B cell (primary cell): ENCODE measurements around the gene XAF1. TPM values are rescaled to one million over a fixed set of nuclear protein-coding genes. Genes with fewer than 3 reads are reported as not detected.

Experiments
- ATAC-seq: fragments of 200-7000 bp; cut with Tn5 transposase; one replicate; pipeline ENCODE4 v1.10.0; 2021; ENCODE audit warnings: low read depth, mild to moderate bottlenecking, moderate number of reproducible peaks, moderate library complexity
- CTCF ChIA-PET: fragments of 350-600 bp; sonication (Branson Sonifier 250); formaldehyde crosslinking; loops from one replicate; lab custom pipeline; 2021; ENCODE audit warnings: antibody characterized with exemption, inconsistent platforms; lab: Charles Lee
- POLR2A ChIA-PET: fragments of 350-600 bp; sonication (Branson Sonifier 250); formaldehyde crosslinking; loops from one replicate; lab custom pipeline; 2021; ENCODE audit warnings: antibody characterized with exemption; lab: Charles Lee
- DNase-seq: peaks from one replicate; pipeline ENCODE4 v3.0.0; 2013
- H2AFZ ChIP-seq: 2 replicates; pipeline ENCODE4 v1.6.1; 2012; ENCODE audit warnings: mild to moderate bottlenecking, low read depth, low read length; ENCODE audit not compliant: insufficient read depth, poor library complexity, severe bottlenecking
- H3K27ac ChIP-seq, 2 donors: 1 replicate in 1 of 2; 2 replicates in 1 of 2; pipeline ENCODE4 v1.5.1; 2012 to 2013; ENCODE audit warnings: low read length in 2 of 2, mild to moderate bottlenecking in 2 of 2, moderate library complexity in 1 of 2
- H3K27me3 ChIP-seq, 4 experiments: fragments of 200-600 bp in 1 of 4; sonication (generic) in 1 of 4; replicated peaks in 1 of 4; 1 replicate in 2 of 4; 2 replicates in 2 of 4; pipeline versions ENCODE4 v1.6.1 to v1.7.0; 2013 to 2016; ENCODE audit warnings: low read length in 3 of 4, mild to moderate bottlenecking in 2 of 4, mixed read lengths in 1 of 4, moderate library complexity in 1 of 4; ENCODE audit not compliant: insufficient read depth in 4 of 4, control insufficient read depth in 3 of 4; ENCODE audit errors: control extremely low read depth in 1 of 4
- H3K36me3 ChIP-seq, 2 experiments: replicated peaks in 1 of 2; 1 replicate in 1 of 2; 2 replicates in 1 of 2; pipeline versions ENCODE4 v1.6.1 to v1.7.1; 2013; ENCODE audit warnings: low read length in 1 of 2; ENCODE audit not compliant: insufficient read depth in 2 of 2, control insufficient read depth in 1 of 2; ENCODE audit errors: control extremely low read depth in 1 of 2, extremely low read depth in 1 of 2
- H3K4me1 ChIP-seq, 2 donors: fragments of 200-600 bp in 1 of 2; sonication (generic) in 1 of 2; 1 replicate in 1 of 2; 2 replicates in 1 of 2; pipeline versions ENCODE4 v1.5.1 to v1.6.1; 2013 to 2017; ENCODE audit warnings: low read length in 2 of 2; ENCODE audit not compliant: control insufficient read depth in 2 of 2, insufficient read depth in 2 of 2
- H3K4me2 ChIP-seq: replicated peaks from 2 replicates; pipeline ENCODE3; 2012; ENCODE audit warnings: mild to moderate bottlenecking, low read depth, low read length; ENCODE audit not compliant: poor library complexity, severe bottlenecking
- H3K4me3 ChIP-seq, 5 experiments: fragments of 200-600 bp in 1 of 5; sonication (generic) in 1 of 5; 1 replicate in 3 of 5; 2 replicates in 2 of 5; pipeline versions ENCODE4 v1.5.1 to v1.7.0; 2011 to 2016; ENCODE audit warnings: low read length in 4 of 5, mild to moderate bottlenecking in 4 of 5, low read depth in 2 of 5, control low read depth in 1 of 5, moderate library complexity in 1 of 5; ENCODE audit not compliant: insufficient read depth in 1 of 5; ENCODE audit errors: control extremely low read depth in 1 of 5, extremely low read depth in 1 of 5
- H3K79me2 ChIP-seq: fragments of 200-600 bp; sonication (generic); one replicate; pipeline ENCODE4 v1.6.0; 2016; ENCODE audit warnings: low read length; ENCODE audit not compliant: control insufficient read depth, insufficient read depth
- H3K9ac ChIP-seq: fragments of 200-600 bp; sonication (generic); 2 replicates; pipeline ENCODE4 v1.6.1; 2017; ENCODE audit warnings: mild to moderate bottlenecking, low read length, moderate library complexity
- H3K9me3 ChIP-seq, 3 donors: one replicate each; pipeline versions ENCODE4 v1.6.1 to v1.7.1; 2013; ENCODE audit warnings: low read length in 2 of 3; ENCODE audit not compliant: control insufficient read depth in 2 of 3, insufficient read depth in 1 of 3; ENCODE audit errors: control extremely low read depth in 1 of 3
- H4K20me1 ChIP-seq: 2 replicates; pipeline ENCODE4 v1.6.0; 2012; ENCODE audit warnings: mild to moderate bottlenecking, low read length; ENCODE audit not compliant: insufficient read depth, control insufficient read depth, poor library complexity, severe bottlenecking
- H3K27ac Mint-ChIP-seq: one replicate; pipeline ENCODE4 v1.8.0; 2021; ENCODE audit warnings: mixed read lengths
- H3K27me3 Mint-ChIP-seq: one replicate; pipeline ENCODE4 v1.8.0; 2021; ENCODE audit warnings: mixed read lengths
- H3K4me1 Mint-ChIP-seq: one replicate; pipeline ENCODE4 v1.8.0; 2021; ENCODE audit warnings: mixed read lengths
- H3K4me3 Mint-ChIP-seq: one replicate; pipeline ENCODE4 v1.8.0; 2021; ENCODE audit warnings: mixed read lengths
- H3K9me3 Mint-ChIP-seq: one replicate; pipeline ENCODE4 v1.8.0; 2022; ENCODE audit warnings: mixed read lengths; ENCODE audit not compliant: insufficient read depth
- CTCF ChIP-seq: fragments of 200-600 bp; IDR thresholded peaks from one replicate; pipeline ENCODE4 v1.8.0; 2022; ENCODE audit warnings: antibody characterized with exemption, mild to moderate bottlenecking
- EZH2 ChIP-seq: IDR thresholded peaks from 2 replicates; pipeline ENCODE4 v1.6.1; 2012; ENCODE audit warnings: borderline replicate concordance, low read depth, mild to moderate bottlenecking, moderate library complexity, low read length; ENCODE audit not compliant: insufficient read depth, poor library complexity, severe bottlenecking
- WGBS: methylation state at CpG from one replicate; pipeline ENCODE4 v1.1.5; 2013; ENCODE audit warnings: missing lambda C conversion rate; ENCODE audit not compliant: insufficient coverage; 5-methylcytosine and 5-hydroxymethylcytosine counted together
- intact Hi-C: fragments of 100-400 bp; cut with micrococcal nuclease; formaldehyde crosslinking; loops from one replicate; pipeline ENCODE4 v1.10.0; 2022
- polyA plus RNA-seq: library from polyadenylated mRNA; depleted of rRNA; stranded (reverse); fragments of >200 nt; gene quantifications from 2 replicates; pipeline ENCODE4 v1.2.3, GENCODE V29; 2012
- total RNA-seq, 2 donors: library from RNA; stranded (reverse); fragments of 120-200 nt in 1 of 2; gene quantifications; 1 replicate in 1 of 2; 2 replicates in 1 of 2; pipeline versions ENCODE4 v1.2.3 to v1.2.4, GENCODE V29; 2013 to 2022

XAF1 gene
- total and polyA plus RNA-seq, 2 donors (not counting 1 experiment from before 2014, with no cell fraction given): 44.8 to 116 TPM

GRCh38 chr17:6793748-6794493, 38.1 kb downstream of the XAF1 start:
- no peak for DNase-seq
- Histone ChIP-seq H3K9ac (no peak overlapping the region), H2AFZ (no peak overlapping the region), H4K20me1 (no peaks in the 10 kb centered on the region), H3K27ac (no peak overlapping the region), H3K9me3 (no peaks in the 10 kb centered on the region), H3K79me2 (no peaks in the 10 kb centered on the region), H3K4me2 (no peak overlapping the region), H3K36me3 (no peaks in the 10 kb centered on the region), H3K4me3 (no peak overlapping the region), H3K4me1 (no peaks in the 10 kb centered on the region), H3K27me3 (peaks cover 0 to 9% (median 5%) of the 10 kb centered on the region in 4 experiments)
- Mint-ChIP-seq H3K4me1 (no peaks in the 10 kb centered on the region), H3K4me3 (no peak overlapping the region), H3K9me3 (no peaks in the 10 kb centered on the region), H3K27ac (no peak overlapping the region), H3K27me3 (peaks cover 57% of the 10 kb centered on the region)
- no peak for ATAC-seq
- intact Hi-C loops: no loop called here
- 92% methylated on average over 2 of the region's 5 CpGs for WGBS
- TF ChIP-seq CTCF (no peak), EZH2 (no peak)
- CTCF ChIA-PET: no interaction called here
- POLR2A ChIA-PET: no interaction called here
